ENCODE measurements around the gene TMEM200A.

The TMEM200A gene

DNA sequence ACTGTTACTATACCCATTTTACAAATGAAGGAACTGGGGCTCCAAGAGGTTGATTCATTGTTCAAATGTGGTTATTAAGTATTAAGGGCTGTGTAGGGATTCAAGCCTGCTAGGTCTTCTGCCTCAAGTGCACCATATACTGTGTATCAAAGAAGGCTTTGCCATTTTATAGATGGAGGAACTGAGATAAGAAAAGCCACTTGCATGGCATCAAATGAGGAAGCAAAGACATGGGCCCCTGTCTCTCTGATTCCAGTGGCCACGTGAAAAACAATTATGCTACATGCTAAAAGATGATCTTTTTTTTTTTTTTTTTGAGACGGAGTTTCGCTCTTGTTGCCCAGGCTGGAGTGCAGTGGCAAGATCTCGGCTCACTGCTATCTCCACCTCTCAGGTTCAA, 67.0 kb downstream of the TMEM200A start:
- no peaks in the 10 kb centered on the region for H3K9me3 ChIP-seq (replicated peaks in 1 of 11)
- H3K4me3 ChIP-seq, result no peak overlapping the region
- TF ChIP-seq Cebpa-rat (IDR thresholded peaks at IDR 0.05), result no peak
- H4K20me1 ChIP-seq, result no peaks in the 10 kb centered on the region
- H3K9ac ChIP-seq, result no peak overlapping the region
- no peak overlapping the region for H3K27ac ChIP-seq
- no peaks in the 10 kb centered on the region for H3K36me3 ChIP-seq
- no peak overlapping the region for H3K4me2 ChIP-seq
- H3K4me1 ChIP-seq, result peaks cover 0 to 4% (median 0%) of the 10 kb centered on the region in 10 experiments; a peak in 1 of 20 replicates
- H3K27me3 ChIP-seq, result no peaks in the 10 kb centered on the region

DNA sequence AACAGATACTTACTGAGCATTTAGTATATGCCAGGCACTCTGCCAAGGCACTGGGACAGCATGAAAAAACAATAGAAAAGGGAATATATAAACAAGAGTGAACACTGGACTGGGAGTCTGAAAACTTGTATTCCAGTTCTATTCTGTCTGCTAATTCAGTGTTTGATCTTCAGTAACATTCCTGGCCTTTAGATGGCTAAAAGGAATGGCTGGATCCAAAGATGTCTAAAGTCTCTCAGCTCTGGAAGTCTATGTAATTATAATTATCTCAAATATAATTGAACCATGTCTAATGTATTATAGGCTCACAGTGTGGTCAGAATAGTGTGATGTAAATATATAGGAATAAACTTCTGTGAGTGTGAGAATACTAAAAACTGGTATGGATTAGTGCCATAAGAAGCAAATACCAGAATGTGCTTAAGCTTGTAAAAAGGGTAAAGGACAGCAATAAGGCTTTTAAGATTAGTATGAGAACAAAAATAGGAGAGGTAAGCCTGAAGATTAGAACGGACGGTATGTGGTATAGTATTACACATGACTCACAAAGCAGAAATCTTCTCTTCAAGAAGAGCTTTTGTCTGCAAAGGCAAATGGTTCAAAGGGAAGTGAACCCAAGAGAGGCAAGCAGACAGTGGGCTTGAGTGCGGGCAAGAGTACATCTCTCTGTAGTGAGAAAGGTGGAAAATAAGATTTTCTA, 68.5 kb downstream of the TMEM200A start:
- Histone ChIP-seq H3K4me2 (no peak overlapping the region), H3K4me3 (no peak overlapping the region)
- no peak for TF ChIP-seq Cebpa-rat (IDR thresholded peaks at IDR 0.05)

DNA sequence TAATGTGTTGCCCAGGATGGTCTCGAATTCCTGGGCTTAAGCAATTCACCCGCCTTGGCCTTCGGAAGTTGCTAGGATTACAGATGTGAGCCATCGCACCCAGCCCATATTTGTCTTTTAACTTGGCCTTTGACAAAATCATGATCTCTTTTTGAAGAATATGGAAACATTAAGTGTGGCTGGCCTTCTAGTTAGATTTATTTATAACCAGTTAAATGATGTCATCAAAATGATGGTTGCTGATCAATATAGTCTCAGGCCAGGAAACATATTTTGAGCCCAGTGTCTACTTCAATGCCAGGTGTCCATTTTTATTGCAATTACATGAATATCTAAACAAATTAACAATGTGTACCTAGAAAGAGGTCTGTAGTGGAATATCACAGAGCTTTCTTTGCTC, 69.4 kb downstream of the TMEM200A start:
- Histone ChIP-seq H3K27me3 (no peaks in the 10 kb centered on the region), H3K9ac (no peak overlapping the region), H3K9me3 (replicated peaks in 1 of 11) (no peaks in the 10 kb centered on the region), H3K27ac (no peak overlapping the region), H3K4me1 (peaks cover 0 to 4% (median 0%) of the 10 kb centered on the region in 10 experiments; a peak in 1 of 20 replicates), H3K36me3 (no peaks in the 10 kb centered on the region), H3K4me2 (no peak overlapping the region), H4K20me1 (no peaks in the 10 kb centered on the region), H3K4me3 (no peak overlapping the region)
- TF ChIP-seq Cebpa-rat (IDR thresholded peaks at IDR 0.05), result no peak

More for the DNA sequence above, 68.5 kb downstream of the TMEM200A start:
- Histone ChIP-seq H4K20me1 (no peaks in the 10 kb centered on the region), H3K27ac (no peak overlapping the region), H3K36me3 (no peaks in the 10 kb centered on the region), H3K4me1 (peaks cover 0 to 4% (median 0%) of the 10 kb centered on the region in 10 experiments; a peak in 1 of 20 replicates), H3K27me3 (no peaks in the 10 kb centered on the region), H3K9me3 (replicated peaks in 1 of 11) (no peaks in the 10 kb centered on the region), H3K9ac (no peak overlapping the region)

DNA sequence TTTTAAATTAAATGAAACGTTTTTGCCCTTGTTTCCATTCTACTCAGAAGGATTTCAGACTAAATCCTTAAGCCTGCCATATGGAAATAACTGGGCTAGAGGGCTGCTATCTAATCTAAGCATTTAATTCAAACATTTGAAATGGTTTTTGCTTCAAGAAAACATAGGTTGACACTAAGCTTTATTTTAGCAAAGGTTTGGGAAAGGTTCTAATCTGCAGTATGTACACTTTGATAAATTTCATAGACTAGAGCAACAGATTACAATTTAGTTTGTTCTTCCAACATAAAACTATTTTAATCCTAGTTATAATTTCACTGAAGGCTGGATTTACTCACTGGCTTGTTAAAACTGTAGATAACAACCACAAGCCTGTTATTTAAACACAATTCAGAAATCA, 72.1 kb downstream of the TMEM200A start:
- Histone ChIP-seq H3K36me3 (no peaks in the 10 kb centered on the region), H4K20me1 (no peaks in the 10 kb centered on the region), H3K4me2 (no peak overlapping the region), H3K9ac (no peak overlapping the region), H3K27me3 (no peaks in the 10 kb centered on the region), H3K9me3 (replicated peaks in 1 of 11) (no peaks in the 10 kb centered on the region), H3K4me1 (no peaks in the 10 kb centered on the region), H3K27ac (no peak overlapping the region), H3K4me3 (no peak overlapping the region)
- no peak for TF ChIP-seq Cebpa-rat (IDR thresholded peaks at IDR 0.05)

DNA sequence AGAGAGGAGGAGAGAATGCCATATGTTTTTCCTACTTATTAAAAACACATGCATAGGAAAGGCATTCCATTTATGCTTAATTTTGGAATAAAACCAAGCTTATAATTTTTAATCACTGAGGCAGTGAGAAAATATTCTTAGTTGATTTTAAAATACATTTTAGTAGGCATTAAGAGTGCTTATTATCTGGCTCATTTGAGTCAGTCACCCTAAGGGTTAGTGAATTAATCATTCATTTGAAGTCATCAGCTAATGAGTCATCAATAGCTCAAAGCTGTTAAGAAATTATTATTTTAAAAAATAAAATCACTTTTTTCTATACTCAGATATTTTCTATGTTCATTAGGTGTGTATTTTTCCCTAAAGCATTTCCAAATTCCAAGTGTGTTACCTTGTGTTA, 81.6 kb downstream of the TMEM200A start:
- Histone ChIP-seq H4K20me1 (no peaks in the 10 kb centered on the region), H3K9ac (no peak overlapping the region), H3K4me1 (no peaks in the 10 kb centered on the region), H3K9me3 (replicated peaks in 1 of 11) (no peaks in the 10 kb centered on the region), H3K27me3 (no peaks in the 10 kb centered on the region), H3K27ac (no peak overlapping the region), H3K4me2 (no peak overlapping the region), H3K36me3 (no peaks in the 10 kb centered on the region), H3K4me3 (no peak overlapping the region)
- no peak for TF ChIP-seq Cebpa-rat (IDR thresholded peaks at IDR 0.05)

DNA sequence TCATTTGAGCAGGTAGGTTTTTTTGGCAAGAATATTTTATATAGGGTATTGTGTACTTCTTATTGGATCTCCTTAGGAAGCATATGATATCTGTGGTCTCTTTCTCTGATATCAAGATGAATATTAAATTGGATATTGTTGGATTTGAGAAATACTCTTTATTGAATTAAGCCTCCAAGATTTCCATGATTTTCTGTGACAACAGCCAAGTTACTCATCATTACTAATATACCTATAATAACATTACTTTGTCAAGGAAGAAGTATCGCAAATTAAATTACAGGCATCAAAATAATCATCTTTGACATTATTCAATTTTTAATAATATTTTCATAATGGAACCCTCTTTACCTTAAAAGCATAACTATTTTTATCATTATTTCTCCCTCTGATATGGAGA, 86.5 kb downstream of the TMEM200A start:
- Histone ChIP-seq H3K27me3 (no peaks in the 10 kb centered on the region), H3K4me3 (no peak overlapping the region), H3K27ac (no peak overlapping the region), H3K9ac (no peak overlapping the region), H3K36me3 (no peaks in the 10 kb centered on the region), H3K4me1 (no peaks in the 10 kb centered on the region), H4K20me1 (no peaks in the 10 kb centered on the region), H3K4me2 (no peak overlapping the region), H3K9me3 (replicated peaks in 1 of 11) (no peaks in the 10 kb centered on the region)
- TF ChIP-seq Cebpa-rat (IDR thresholded peaks at IDR 0.05), result no peak

DNA sequence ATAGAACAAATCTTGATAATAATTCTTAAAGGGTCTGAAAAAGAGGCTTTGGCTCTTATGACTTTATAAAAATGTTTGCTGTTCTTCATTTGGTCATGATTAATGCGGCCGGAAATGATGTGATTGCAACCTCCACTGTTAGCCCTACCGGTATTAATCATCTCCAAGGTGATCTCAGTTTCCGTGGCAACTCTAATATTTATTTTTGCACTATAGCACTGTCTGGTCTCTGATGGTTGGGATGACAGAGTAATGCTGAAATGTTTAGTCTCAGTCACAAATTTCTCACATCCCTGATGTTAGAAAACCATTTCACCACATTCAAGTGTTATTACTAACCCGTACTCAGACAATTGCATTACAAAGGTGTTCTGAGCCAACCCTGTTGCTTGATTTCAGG, 87.4 kb downstream of the TMEM200A start:
- no peak overlapping the region for H3K27ac ChIP-seq
- H3K4me3 ChIP-seq, result no peak overlapping the region
- H4K20me1 ChIP-seq, result no peaks in the 10 kb centered on the region
- no peaks in the 10 kb centered on the region for H3K27me3 ChIP-seq
- no peak for TF ChIP-seq Cebpa-rat (IDR thresholded peaks at IDR 0.05)
- no peaks in the 10 kb centered on the region for H3K9me3 ChIP-seq (replicated peaks in 1 of 11)
- no peak overlapping the region for H3K4me2 ChIP-seq
- no peak overlapping the region for H3K9ac ChIP-seq
- no peaks in the 10 kb centered on the region for H3K4me1 ChIP-seq
- H3K36me3 ChIP-seq, result no peaks in the 10 kb centered on the region

DNA sequence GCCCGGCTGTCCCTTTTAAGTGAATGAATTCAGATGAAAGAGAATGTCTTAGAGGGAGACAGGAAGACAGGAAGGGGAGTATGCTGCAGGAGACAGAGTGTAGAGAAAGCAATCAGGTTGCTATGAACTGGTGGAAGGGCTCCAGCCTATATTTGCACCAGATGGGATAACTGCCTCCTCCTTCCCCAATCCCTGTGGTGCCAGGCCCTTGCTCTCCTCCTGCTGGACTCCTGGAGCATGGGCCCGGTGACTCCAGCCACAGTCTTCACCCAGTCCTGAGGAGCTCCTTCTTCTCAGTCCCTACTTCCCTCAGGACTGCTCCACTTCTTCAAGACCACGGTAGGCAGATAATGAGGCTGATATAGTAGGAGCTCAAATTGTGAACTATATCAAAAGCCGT, 91.8 kb downstream of the TMEM200A start:
- no peak overlapping the region for H3K4me2 ChIP-seq
- H3K9me3 ChIP-seq (replicated peaks in 1 of 11), result no peaks in the 10 kb centered on the region
- no peak overlapping the region for H3K9ac ChIP-seq
- H3K4me3 ChIP-seq, result no peak overlapping the region
- no peaks in the 10 kb centered on the region for H3K36me3 ChIP-seq
- TF ChIP-seq Cebpa-rat (IDR thresholded peaks at IDR 0.05), result no peak
- no peak overlapping the region for H3K27ac ChIP-seq
- H4K20me1 ChIP-seq, result no peaks in the 10 kb centered on the region
- no peaks in the 10 kb centered on the region for H3K27me3 ChIP-seq
- H3K4me1 ChIP-seq, result no peaks in the 10 kb centered on the region

DNA sequence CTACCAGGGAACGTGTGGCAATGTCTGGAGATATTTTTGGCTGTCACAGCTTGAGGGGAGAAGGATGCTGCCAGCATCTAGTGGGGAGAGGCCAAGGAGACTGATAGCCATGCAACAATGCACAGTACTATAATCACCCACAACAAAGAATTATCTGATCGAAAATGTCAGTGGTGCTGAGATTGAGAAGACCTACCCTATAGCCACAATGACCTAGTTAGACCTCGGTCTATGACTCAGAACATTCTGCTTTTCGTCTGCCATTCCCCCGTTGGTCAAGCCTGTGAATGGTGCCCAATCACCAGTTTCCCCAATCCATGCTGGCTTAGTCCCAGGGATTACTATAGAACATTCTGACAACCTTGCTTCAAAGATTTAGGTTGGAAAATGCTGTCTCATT, 93.5 kb downstream of the TMEM200A start:
- no peak overlapping the region for H3K27ac ChIP-seq
- H3K4me2 ChIP-seq, result no peak overlapping the region
- no peaks in the 10 kb centered on the region for H3K27me3 ChIP-seq
- no peak for TF ChIP-seq Cebpa-rat (IDR thresholded peaks at IDR 0.05)
- H4K20me1 ChIP-seq, result no peaks in the 10 kb centered on the region
- no peaks in the 10 kb centered on the region for H3K9me3 ChIP-seq (replicated peaks in 1 of 11)
- H3K36me3 ChIP-seq, result no peaks in the 10 kb centered on the region
- H3K4me1 ChIP-seq, result no peaks in the 10 kb centered on the region
- H3K9ac ChIP-seq, result no peak overlapping the region
- H3K4me3 ChIP-seq, result no peak overlapping the region

DNA sequence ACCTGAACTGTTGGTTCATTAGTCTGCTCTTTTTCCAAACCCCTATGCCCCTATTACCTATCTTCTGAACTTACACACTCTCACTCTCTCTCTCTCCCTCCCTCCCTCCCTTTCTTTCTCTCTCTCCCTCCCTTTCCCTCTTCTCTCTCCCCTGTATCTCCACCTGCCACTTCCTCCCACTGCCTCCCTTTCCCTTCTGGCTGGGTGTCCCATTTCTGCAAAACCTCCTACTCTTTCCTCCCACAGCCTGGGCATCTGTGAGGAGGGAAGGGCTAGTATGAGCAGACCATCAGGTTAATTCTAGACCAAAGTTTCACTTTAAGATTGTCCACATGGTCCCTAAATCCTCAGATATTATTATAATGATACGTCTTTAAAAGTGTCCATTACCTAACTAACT, 95.1 kb downstream of the TMEM200A start:
- Histone ChIP-seq H3K4me3 (no peak overlapping the region), H3K9ac (no peak overlapping the region), H3K4me1 (no peaks in the 10 kb centered on the region), H4K20me1 (no peaks in the 10 kb centered on the region), H3K9me3 (replicated peaks in 1 of 11) (no peaks in the 10 kb centered on the region), H3K36me3 (no peaks in the 10 kb centered on the region), H3K4me2 (no peak overlapping the region), H3K27ac (no peak overlapping the region), H3K27me3 (no peaks in the 10 kb centered on the region)
- no peak for TF ChIP-seq Cebpa-rat (IDR thresholded peaks at IDR 0.05)
